HEK293 (cell line): Measurements from ENCODE around the gene GRIK4.

ENCODE experiments used
- CTCF ChIA-PET: fragments of 350-600 bp; formaldehyde crosslinking; extraction: SDS; loops from one replicate; lab custom pipeline; 2021; ENCODE audit warnings: antibody characterized with exemption; lab: Yijun Ruan, JAX
- POLR2A ChIA-PET: fragments of 300-600 bp; formaldehyde crosslinking; extraction: SDS; loops from one replicate; lab custom pipeline; 2020; ENCODE audit warnings: antibody characterized with exemption, inconsistent platforms; lab: Yijun Ruan, JAX
- H3K27ac ChIP-seq: fragments of 200-500 bp; sonication (Bioruptor generic); 2 replicates; pipeline ENCODE4 v1.5.1; 2014; ENCODE audit warnings: low read depth, low read length, control low read depth, inconsistent platforms; ENCODE audit errors: extremely low read depth
- H3K36me3 ChIP-seq, 2 experiments: fragments of 200-500 bp in 1 of 2; sonication (Bioruptor generic) in 1 of 2; 1 replicate in 1 of 2; 2 replicates in 1 of 2; pipeline ENCODE4 v1.5.1; 2014 to 2017; ENCODE audit warnings: inconsistent platforms in 2 of 2, low read length in 2 of 2; ENCODE audit not compliant: control insufficient read depth in 2 of 2, insufficient read depth in 1 of 2
- H3K4me1 ChIP-seq: fragments of 200-500 bp; sonication (Bioruptor generic); 2 replicates; pipeline ENCODE4 v1.5.1; 2014; ENCODE audit warnings: mild to moderate bottlenecking, low read length, inconsistent platforms; ENCODE audit not compliant: control insufficient read depth, insufficient read depth
- H3K4me3 ChIP-seq: 2 replicates; pipeline ENCODE4 v1.5.1; 2011; ENCODE audit warnings: low read depth, mild to moderate bottlenecking, control low read depth, low read length, moderate library complexity
- H3K9me3 ChIP-seq: fragments of 200-500 bp; sonication (Bioruptor generic); 2 replicates; pipeline ENCODE4 v1.5.1; 2014; ENCODE audit warnings: low read depth, low read length, inconsistent platforms; ENCODE audit not compliant: control insufficient read depth, insufficient read depth
- EGR2 ChIP-seq: fragments of 450-650 bp; formaldehyde crosslinking; IDR thresholded peaks from 2 replicates; pipeline ENCODE4 v1.5.1; 2016; ENCODE audit warnings: low read depth, missing biosample characterization, missing genetic modification characterization
- HIC1 ChIP-seq: fragments of 450-650 bp; formaldehyde crosslinking; IDR thresholded peaks from 2 replicates; pipeline ENCODE4 v1.5.1; 2016; ENCODE audit warnings: missing biosample characterization, missing genetic modification characterization
- HOXC10 ChIP-seq: sonication (generic); formaldehyde crosslinking; IDR thresholded peaks from 2 replicates; pipeline ENCODE4 v1.8.1; 2023; ENCODE audit warnings: mild to moderate bottlenecking, missing genetic modification reagents
- KLF7 ChIP-seq: fragments of 450-650 bp; formaldehyde crosslinking; IDR thresholded peaks from 2 replicates; pipeline ENCODE4 v1.5.1; 2016; ENCODE audit warnings: missing biosample characterization, missing genetic modification characterization, borderline replicate concordance
- KLF9 ChIP-seq: fragments of 450-650 bp; formaldehyde crosslinking; IDR thresholded peaks from 2 replicates; pipeline ENCODE4 v1.5.1; 2016; ENCODE audit warnings: missing biosample characterization, missing genetic modification characterization, low read depth
- OSR2 ChIP-seq: fragments of 450-650 bp; formaldehyde crosslinking; IDR thresholded peaks from 2 replicates; pipeline ENCODE4 v1.5.1; 2016; ENCODE audit warnings: missing biosample characterization, missing genetic modification characterization
- SCRT1 ChIP-seq: fragments of 450-650 bp; formaldehyde crosslinking; IDR thresholded peaks from 2 replicates; pipeline ENCODE4 v1.5.1; 2016; ENCODE audit warnings: missing biosample characterization, missing genetic modification characterization, borderline replicate concordance
- YY1 ChIP-seq: fragments of 450-650 bp; formaldehyde crosslinking; IDR thresholded peaks from 2 replicates; pipeline ENCODE4 v1.5.1; 2018; ENCODE audit warnings: missing biosample characterization, missing genetic modification characterization
- ZNF138 ChIP-seq: fragments of 450-650 bp; formaldehyde crosslinking; IDR thresholded peaks from 2 replicates; pipeline ENCODE4 v1.5.1; 2016; ENCODE audit warnings: missing biosample characterization, missing genetic modification characterization, borderline replicate concordance
- ZNF202 ChIP-seq: fragments of 450-650 bp; formaldehyde crosslinking; IDR thresholded peaks from 2 replicates; pipeline ENCODE4 v1.5.1; 2016; ENCODE audit warnings: missing biosample characterization, missing genetic modification characterization, borderline replicate concordance
- ZNF324 ChIP-seq: fragments of 450-650 bp; formaldehyde crosslinking; IDR thresholded peaks from 2 replicates; pipeline ENCODE4 v1.5.1; 2016; ENCODE audit warnings: missing biosample characterization, missing genetic modification characterization
- ZNF354C ChIP-seq: fragments of 450-650 bp; formaldehyde crosslinking; IDR thresholded peaks from 2 replicates; pipeline ENCODE4 v1.5.1; 2016; ENCODE audit warnings: missing biosample characterization, missing genetic modification characterization, low read depth, borderline replicate concordance
- ZNF513 ChIP-seq: fragments of 450-650 bp; IDR thresholded peaks from 2 replicates; pipeline ENCODE4 v1.5.1; 2018; ENCODE audit warnings: missing biosample characterization, missing genetic modification characterization
- ZNF529 ChIP-seq: fragments of 450-650 bp; formaldehyde crosslinking; IDR thresholded peaks from 2 replicates; pipeline ENCODE4 v1.5.1; 2017; ENCODE audit warnings: missing genetic modification characterization, missing biosample characterization; ENCODE audit not compliant: insufficient replicate concordance
- ZNF530 ChIP-seq: fragments of 450-650 bp; formaldehyde crosslinking; IDR thresholded peaks from 2 replicates; pipeline ENCODE4 v1.5.1; 2016; ENCODE audit warnings: low read depth, missing biosample characterization, missing genetic modification characterization
- ZNF571 ChIP-seq: fragments of 450-650 bp; formaldehyde crosslinking; IDR thresholded peaks from 2 replicates; pipeline ENCODE4 v1.5.0; 2017; ENCODE audit warnings: missing biosample characterization, missing genetic modification characterization
- ZNF654 ChIP-seq: fragments of 450-650 bp; formaldehyde crosslinking; IDR thresholded peaks from 2 replicates; pipeline ENCODE4 v1.5.1; 2016; ENCODE audit warnings: low read depth, missing biosample characterization, missing genetic modification characterization
- ZNF692 ChIP-seq: fragments of 450-650 bp; formaldehyde crosslinking; IDR thresholded peaks from 2 replicates; pipeline ENCODE4 v1.5.1; 2016; ENCODE audit warnings: missing biosample characterization, missing genetic modification characterization
- ZNF707 ChIP-seq: fragments of 450-650 bp; formaldehyde crosslinking; IDR thresholded peaks from 2 replicates; pipeline ENCODE4 v1.5.1; 2016; ENCODE audit warnings: missing biosample characterization, missing genetic modification characterization
- ZNF76 ChIP-seq: fragments of 450-650 bp; formaldehyde crosslinking; IDR thresholded peaks from 2 replicates; pipeline ENCODE4; 2016; ENCODE audit warnings: low read depth, missing biosample characterization, missing genetic modification characterization, borderline replicate concordance
- ZNF777 ChIP-seq: fragments of 450-650 bp; formaldehyde crosslinking; IDR thresholded peaks from 2 replicates; pipeline ENCODE4 v1.5.1; 2017; ENCODE audit warnings: missing biosample characterization, missing genetic modification characterization, borderline replicate concordance
- ZSCAN5A ChIP-seq: fragments of 450-650 bp; formaldehyde crosslinking; IDR thresholded peaks from 2 replicates; pipeline ENCODE4 v1.5.1; 2016; ENCODE audit warnings: missing biosample characterization, missing genetic modification characterization
- ZXDB ChIP-seq: fragments of 450-650 bp; formaldehyde crosslinking; IDR thresholded peaks from 2 replicates; pipeline ENCODE4 v1.5.1; 2016; ENCODE audit warnings: missing biosample characterization, missing genetic modification characterization

Gene GRIK4

GRCh38 chr11:120719348-120719747, 207.8 kb downstream of the GRIK4 start:
- no peaks in the 10 kb centered on the region for H3K4me1 ChIP-seq
- POLR2A ChIA-PET, result no interaction called here
- H3K9me3 ChIP-seq, result no peaks in the 10 kb centered on the region
- no peak overlapping the region for H3K4me3 ChIP-seq
- H3K27ac ChIP-seq, result no peak overlapping the region
- CTCF ChIA-PET, result interaction anchor here (0.6 to 0.9 kb wide), 4 partner anchors 16 to 193 kb away, joined by 3 read pairs; no protein-coding TSS in a partner anchor
- no peaks in the 10 kb centered on the region for H3K36me3 ChIP-seq
- TF ChIP-seq ZNF202 (tag by site-specific recombination), result no peak
- TF ChIP-seq ZNF513 (tag by site-specific recombination), result no peak
- TF ChIP-seq YY1 (tag by site-specific recombination), result no peak
- TF ChIP-seq KLF7 (tag by site-specific recombination), result no peak
- no peak for TF ChIP-seq HOXC10

GRCh38 chr11:120720760-120721159, 209.2 kb downstream of the GRIK4 start:
- CTCF ChIA-PET, result interaction anchor here (0.9 kb wide), 1 partner anchor 25 kb away, joined by 3 read pairs; no protein-coding TSS in a partner anchor

GRCh38 chr11:120722524-120722923, 211.0 kb downstream of the GRIK4 start:
- POLR2A ChIA-PET, result no interaction called here
- CTCF ChIA-PET, result no interaction called here

More at GRCh38 chr11:120720760-120721159, 209.2 kb downstream of the GRIK4 start:
- POLR2A ChIA-PET, result no interaction called here
- no peak overlapping the region for H3K4me3 ChIP-seq
- H3K4me1 ChIP-seq, result no peaks in the 10 kb centered on the region
- H3K27ac ChIP-seq, result no peak overlapping the region
- no peak for TF ChIP-seq YY1 (tag by site-specific recombination)
- TF ChIP-seq OSR2 (tag by site-specific recombination), result no peak
- no peak for TF ChIP-seq ZNF654 (tag by site-specific recombination)
- no peaks in the 10 kb centered on the region for H3K9me3 ChIP-seq
- no peaks in the 10 kb centered on the region for H3K36me3 ChIP-seq

GRCh38 chr11:120723751-120724150, 212.2 kb downstream of the GRIK4 start:
- H3K9me3 ChIP-seq, result no peaks in the 10 kb centered on the region
- no peaks in the 10 kb centered on the region for H3K4me1 ChIP-seq
- CTCF ChIA-PET, result no interaction called here
- H3K27ac ChIP-seq, result no peak overlapping the region
- POLR2A ChIA-PET, result no interaction called here
- H3K36me3 ChIP-seq, result no peaks in the 10 kb centered on the region
- H3K4me3 ChIP-seq, result no peak overlapping the region
- TF ChIP-seq ZNF324 (tag by site-specific recombination) (no peak), HIC1 (tag by site-specific recombination) (no peak), ZNF530 (tag by site-specific recombination) (no peak), ZNF529 (tag by site-specific recombination) (no peak), ZNF138 (tag by site-specific recombination) (no peak), ZNF777 (tag by site-specific recombination) (no peak), ZXDB (no peak), ZNF654 (tag by site-specific recombination) (no peak), SCRT1 (tag by site-specific recombination) (no peak), ZSCAN5A (no peak), OSR2 (tag by site-specific recombination) (no peak), KLF9 (tag by site-specific recombination) (no peak), ZNF692 (tag by site-specific recombination) (no peak), ZNF76 (tag by site-specific recombination) (no peak), EGR2 (tag by site-specific recombination) (no peak), ZNF571 (tag by site-specific recombination) (no peak)

More at GRCh38 chr11:120722524-120722923, 211.0 kb downstream of the GRIK4 start:
- Histone ChIP-seq H3K4me3 (no peak overlapping the region), H3K4me1 (no peaks in the 10 kb centered on the region), H3K27ac (no peak overlapping the region), H3K36me3 (no peaks in the 10 kb centered on the region), H3K9me3 (no peaks in the 10 kb centered on the region)
- TF ChIP-seq KLF9 (tag by site-specific recombination), result no peak
- no peak for TF ChIP-seq ZNF354C
- no peak for TF ChIP-seq ZNF707 (tag by site-specific recombination)
